ENCODE results near the gene SPECC1L.

SPECC1L gene

GRCh38 chr22:24424901-24425775 lies 154.5 kb downstream of the SPECC1L start:
- FAIRE-seq (no peak), DNase-seq (ENCODE audit: insufficient read length, low spot score) (no peak)
- no peak for TF ChIP-seq POLR2AphosphoS5 (IDR thresholded peaks at IDR 0.05; ENCODE audit: low read depth, low read length)
- TF ChIP-seq POU2F2 (IDR thresholded peaks at IDR 0.05; ENCODE audit: low read depth, low read length) = no peak
- no peak for TF ChIP-seq TAF1 (IDR thresholded peaks at IDR 0.05; ENCODE audit: low read depth, low read length)
- no peak for TF ChIP-seq PAX5 (IDR thresholded peaks at IDR 0.05; ENCODE audit: insufficient read depth, low read length, severe bottlenecking)
- TF ChIP-seq POLR2A (IDR thresholded peaks at IDR 0.05; ENCODE audit: low read depth, low read length) = no peak
- no peak for TF ChIP-seq SPI1 (IDR thresholded peaks at IDR 0.05; ENCODE audit: low read depth, low read length)

- FAIRE-seq (no peak), DNase-seq (ENCODE audit: insufficient read length, low spot score) (no peak)
- TF ChIP-seq POU2F2 (IDR thresholded peaks at IDR 0.05; ENCODE audit: low read depth, low read length) = no peak
- no peak for TF ChIP-seq TAF1 (IDR thresholded peaks at IDR 0.05; ENCODE audit: low read depth, low read length)
- TF ChIP-seq SPI1 (IDR thresholded peaks at IDR 0.05; ENCODE audit: low read depth, low read length) = no peak
- no peak for TF ChIP-seq POLR2AphosphoS5 (IDR thresholded peaks at IDR 0.05; ENCODE audit: low read depth, low read length)
- TF ChIP-seq PAX5 (IDR thresholded peaks at IDR 0.05; ENCODE audit: insufficient read depth, low read length, severe bottlenecking) = no peak
- no peak for TF ChIP-seq POLR2A (IDR thresholded peaks at IDR 0.05; ENCODE audit: low read depth, low read length)
Observed at GRCh38 chr22:24426436-24426835, 155.8 kb downstream of the SPECC1L start.

- DNase-seq (ENCODE audit: insufficient read length, low spot score) (no peak), FAIRE-seq (no peak)
- TF ChIP-seq POLR2A (IDR thresholded peaks at IDR 0.05; ENCODE audit: low read depth, low read length) (no peak), SPI1 (IDR thresholded peaks at IDR 0.05; ENCODE audit: low read depth, low read length) (no peak), POLR2AphosphoS5 (IDR thresholded peaks at IDR 0.05; ENCODE audit: low read depth, low read length) (no peak), TAF1 (IDR thresholded peaks at IDR 0.05; ENCODE audit: low read depth, low read length) (no peak), PAX5 (IDR thresholded peaks at IDR 0.05; ENCODE audit: insufficient read depth, low read length, severe bottlenecking) (no peak), POU2F2 (IDR thresholded peaks at IDR 0.05; ENCODE audit: low read depth, low read length) (no peak)
Observed at GRCh38 chr22:24426851-24427499, 156.3 kb downstream of the SPECC1L start.

GRCh38 chr22:24427500-24428164 lies 157.0 kb downstream of the SPECC1L start, which contains the start of gene ADORA2A:
TSS of gene ADORA2A (plus strand) at chr22:24427599. CDS start at chr22:24433405, 5,806 bp downstream.
- peak; percentile 99 for FAIRE-seq
- no peak for TF ChIP-seq PAX5 (IDR thresholded peaks at IDR 0.05; ENCODE audit: insufficient read depth, low read length, severe bottlenecking)
- 0 out of 2 replicates have a peak, but pooled peaks have one; percentile 14 for TF ChIP-seq POLR2A (IDR thresholded peaks at IDR 0.05; ENCODE audit: low read depth, low read length)
- no peak for TF ChIP-seq POU2F2 (IDR thresholded peaks at IDR 0.05; ENCODE audit: low read depth, low read length)
- 0 out of 2 replicates have a peak, but pooled peaks have one; percentile 26 for TF ChIP-seq POLR2AphosphoS5 (IDR thresholded peaks at IDR 0.05; ENCODE audit: low read depth, low read length)
- peak; percentile 68 for DNase-seq (ENCODE audit: insufficient read length, low spot score)

- no peak for DNase-seq (ENCODE audit: insufficient read length, low spot score)
- peak; percentile 69 for FAIRE-seq
- TF ChIP-seq PAX5 (IDR thresholded peaks at IDR 0.05; ENCODE audit: insufficient read depth, low read length, severe bottlenecking) (no peak), POU2F2 (IDR thresholded peaks at IDR 0.05; ENCODE audit: low read depth, low read length) (no peak), POLR2A (IDR thresholded peaks at IDR 0.05; ENCODE audit: low read depth, low read length) (no peak), TAF1 (IDR thresholded peaks at IDR 0.05; ENCODE audit: low read depth, low read length) (no peak), POLR2AphosphoS5 (IDR thresholded peaks at IDR 0.05; ENCODE audit: low read depth, low read length) (no peak), SPI1 (IDR thresholded peaks at IDR 0.05; ENCODE audit: low read depth, low read length) (no peak)
Observed at GRCh38 chr22:24428751-24429410, 158.2 kb downstream of the SPECC1L start.

GRCh38 chr22:24429411-24430365 lies 159.1 kb downstream of the SPECC1L start:
- DNase-seq (ENCODE audit: insufficient read length, low spot score) (no peak), FAIRE-seq (peak; percentile 69)
- no peak for TF ChIP-seq TAF1 (IDR thresholded peaks at IDR 0.05; ENCODE audit: low read depth, low read length)
- no peak for TF ChIP-seq PAX5 (IDR thresholded peaks at IDR 0.05; ENCODE audit: insufficient read depth, low read length, severe bottlenecking)
- no peak for TF ChIP-seq SPI1 (IDR thresholded peaks at IDR 0.05; ENCODE audit: low read depth, low read length)
- TF ChIP-seq POU2F2 (IDR thresholded peaks at IDR 0.05; ENCODE audit: low read depth, low read length) = no peak
- no peak for TF ChIP-seq POLR2A (IDR thresholded peaks at IDR 0.05; ENCODE audit: low read depth, low read length)
- no peak for TF ChIP-seq POLR2AphosphoS5 (IDR thresholded peaks at IDR 0.05; ENCODE audit: low read depth, low read length)

- TF ChIP-seq TAF1 (IDR thresholded peaks at IDR 0.05; ENCODE audit: low read depth, low read length) = no peak
- no peak for TF ChIP-seq POU2F2 (IDR thresholded peaks at IDR 0.05; ENCODE audit: low read depth, low read length)
- TF ChIP-seq PAX5 (IDR thresholded peaks at IDR 0.05; ENCODE audit: insufficient read depth, low read length, severe bottlenecking) = no peak
- TF ChIP-seq SPI1 (IDR thresholded peaks at IDR 0.05; ENCODE audit: low read depth, low read length) = no peak
- TF ChIP-seq POLR2A (IDR thresholded peaks at IDR 0.05; ENCODE audit: low read depth, low read length) = no peak
- no peak for TF ChIP-seq POLR2AphosphoS5 (IDR thresholded peaks at IDR 0.05; ENCODE audit: low read depth, low read length)
- FAIRE-seq = no peak
- DNase-seq (ENCODE audit: insufficient read length, low spot score) = no peak
Observed at GRCh38 chr22:24430431-24431308, 160.0 kb downstream of the SPECC1L start.
